SK-N-SH (cell line): Measurements from ENCODE around the gene RPS6KA5. TPM values are rescaled to one million over a fixed set of nuclear protein-coding genes. Genes with fewer than 3 reads are reported as not detected.

Experiments
- CTCF ChIA-PET: fragments of 300-600, 350-600 bp; formaldehyde crosslinking; extraction: SDS; loops from one replicate; lab custom pipeline; 2021; lab: Yijun Ruan, JAX
- POLR2A ChIA-PET: fragments of 350-600 bp; sonication (Branson Sonifier 250); formaldehyde crosslinking; extraction: SDS; loops from one replicate; lab custom pipeline; 2020; ENCODE audit warnings: antibody characterized with exemption, inconsistent platforms; lab: Yijun Ruan, JAX
- DNase-seq: peaks from one replicate; pipeline ENCODE4 v3.0.0; 2012
- H2AFZ ChIP-seq: fragments of 200-600 bp; sonication (generic); 2 replicates; pipeline ENCODE4 v1.8.1; 2016; ENCODE audit warnings: antibody characterized with exemption, mild to moderate bottlenecking, low read depth
- H3F3A ChIP-seq: fragments of 200-600 bp; sonication (generic); replicated peaks from 2 replicates; pipeline ENCODE3; 2016; ENCODE audit warnings: antibody characterized with exemption, mild to moderate bottlenecking; ENCODE audit not compliant: insufficient read depth
- H3K27ac ChIP-seq, 2 experiments: fragments of 200-500 bp in 1 of 2; fragments of 200-600 bp in 1 of 2; sonication (Bioruptor generic) in 1 of 2; sonication (generic), shearing (Covaris generic) in 1 of 2; 2 replicates each; pipeline versions ENCODE4 v1.5.1 to v1.6.1; 2014 to 2016; ENCODE audit warnings: low read depth in 2 of 2, inconsistent platforms in 1 of 2, low read length in 1 of 2, mild to moderate bottlenecking in 1 of 2, mixed read lengths in 1 of 2
- H3K27me3 ChIP-seq: fragments of 200-600 bp; sonication (generic), shearing (Covaris generic); 2 replicates; pipeline ENCODE4 v1.6.1; 2016; ENCODE audit warnings: mixed run types; ENCODE audit not compliant: insufficient read depth
- H3K36me3 ChIP-seq, 2 experiments: fragments of 200-500 bp in 1 of 2; fragments of 200-600 bp in 1 of 2; sonication (Bioruptor generic) in 1 of 2; sonication (generic) in 1 of 2; replicated peaks in 1 of 2; 2 replicates each; pipeline versions ENCODE3 to v1.5.1; 2014 to 2016; ENCODE audit warnings: low read length in 1 of 2, mild to moderate bottlenecking in 1 of 2; ENCODE audit not compliant: insufficient read depth in 2 of 2, control insufficient read depth in 1 of 2
- H3K4me1 ChIP-seq, 2 experiments: fragments of 200-500 bp in 1 of 2; fragments of 200-600 bp in 1 of 2; sonication (Bioruptor generic) in 1 of 2; sonication (generic), shearing (Covaris generic) in 1 of 2; 2 replicates each; pipeline versions ENCODE4 v1.5.1 to v1.6.1; 2014 to 2016; ENCODE audit warnings: low read depth in 1 of 2, low read length in 1 of 2, mixed run types in 1 of 2; ENCODE audit not compliant: insufficient read depth in 2 of 2, control insufficient read depth in 1 of 2
- H3K4me2 ChIP-seq: fragments of 200-600 bp; sonication (generic), shearing (Covaris generic); 2 replicates; pipeline ENCODE4 v1.6.1; 2017; ENCODE audit warnings: mixed run types
- H3K4me3 ChIP-seq, 2 experiments: fragments of 200-500 bp in 1 of 2; fragments of 200-600 bp in 1 of 2; sonication (Bioruptor generic) in 1 of 2; sonication (generic), shearing (Covaris generic) in 1 of 2; 2 replicates each; pipeline versions ENCODE4 v1.5.1 to v1.8.1; 2014 to 2016; ENCODE audit warnings: low read depth in 2 of 2, inconsistent platforms in 1 of 2, low read length in 1 of 2, mild to moderate bottlenecking in 1 of 2, mixed read lengths in 1 of 2, moderate library complexity in 1 of 2
- H3K79me2 ChIP-seq: fragments of 200-600 bp; sonication (generic); 2 replicates; pipeline ENCODE4 v1.8.1; 2017; ENCODE audit warnings: mild to moderate bottlenecking; ENCODE audit not compliant: insufficient read depth
- H3K9ac ChIP-seq: fragments of 200-600 bp; sonication (generic); 2 replicates; pipeline ENCODE4 v1.6.1; 2017; ENCODE audit warnings: mixed run types
- H3K9me2 ChIP-seq: fragments of 200-600 bp; sonication (generic); 2 replicates; pipeline ENCODE4 v1.6.1; 2017; ENCODE audit warnings: mixed run types
- H3K9me3 ChIP-seq: fragments of 200-600 bp; sonication (generic); 2 replicates; pipeline ENCODE4 v1.6.1; 2017; ENCODE audit warnings: mixed run types, mild to moderate bottlenecking, moderate library complexity
- H4K20me1 ChIP-seq: fragments of 200-600 bp; sonication (generic); 2 replicates; pipeline ENCODE4 v1.6.1; 2017; ENCODE audit warnings: mild to moderate bottlenecking, mixed run types; ENCODE audit not compliant: insufficient read depth
- CHD2 ChIP-seq: fragments of 150-350 bp; IDR thresholded peaks from 2 replicates; pipeline ENCODE4 v1.6.1; 2018; ENCODE audit warnings: low read length; ENCODE audit not compliant: partially characterized antibody
- EP300 ChIP-seq, 2 experiments: IDR thresholded peaks; 2 replicates each; pipeline versions ENCODE4 v1.4.0 to v1.6.1; 2012; ENCODE audit warnings: borderline replicate concordance in 1 of 2, low read depth in 1 of 2, low read length in 1 of 2
- EZH2phosphoT487 ChIP-seq: fragments of 200-600 bp; sonication (generic); IDR thresholded peaks from 2 replicates; pipeline ENCODE4 v1.6.1; 2017; ENCODE audit warnings: low read depth, mixed run types, mild to moderate bottlenecking, antibody characterized with exemption, moderate library complexity, borderline replicate concordance
- FOXJ3 ChIP-seq: sonication (generic); formaldehyde crosslinking; IDR thresholded peaks from 2 replicates; pipeline ENCODE4 v1.5.1; 2020; ENCODE audit warnings: mild to moderate bottlenecking, missing genetic modification reagents
- GATA2 ChIP-seq: sonication (generic); formaldehyde crosslinking; IDR thresholded peaks from 2 replicates; pipeline ENCODE4 v1.5.0; 2020; ENCODE audit warnings: mild to moderate bottlenecking, missing genetic modification reagents
- IRF3 ChIP-seq: fragments of 150-350 bp; IDR thresholded peaks from 2 replicates; pipeline ENCODE4 v1.6.1; 2016; ENCODE audit warnings: mild to moderate bottlenecking, low read depth, low read length
- NFIC ChIP-seq: IDR thresholded peaks from 2 replicates; pipeline ENCODE4 v1.4.0; 2012; ENCODE audit warnings: borderline replicate concordance
- RFX5 ChIP-seq: IDR thresholded peaks from 2 replicates; pipeline ENCODE4 v1.6.1; 2012; ENCODE audit warnings: mild to moderate bottlenecking, improper control_type of control experiment, low read length
- RXRA ChIP-seq: IDR thresholded peaks from 2 replicates; pipeline ENCODE4 v1.4.0; 2012; ENCODE audit warnings: low read depth, mild to moderate bottlenecking, borderline replicate concordance
- SIN3A ChIP-seq: IDR thresholded peaks from 2 replicates; pipeline ENCODE4 v1.6.1; 2012; ENCODE audit warnings: low read depth, mild to moderate bottlenecking, low read length, moderate library complexity, borderline replicate concordance
- SMC3 ChIP-seq: IDR thresholded peaks from 2 replicates; pipeline ENCODE4 v1.6.1; 2012; ENCODE audit warnings: low read depth, low read length, improper control_type of control experiment
- TAF1 ChIP-seq: IDR thresholded peaks from 2 replicates; pipeline ENCODE4 v1.6.1; 2012; ENCODE audit warnings: low read depth, mild to moderate bottlenecking, low read length, moderate library complexity, borderline replicate concordance
- USF1 ChIP-seq: IDR thresholded peaks from 2 replicates; pipeline ENCODE4 v1.4.0; 2012; ENCODE audit warnings: low read depth, borderline replicate concordance
- YY1 ChIP-seq: IDR thresholded peaks from 2 replicates; pipeline ENCODE4 v1.4.0; 2012; ENCODE audit warnings: low read depth, mild to moderate bottlenecking
- WGBS: methylation state at CpG from one replicate; pipeline ENCODE4 v1.1.6; 2017; ENCODE audit warnings: low lambda C conversion rate; 5-methylcytosine and 5-hydroxymethylcytosine counted together
- polyA plus RNA-seq, 3 experiments: library from polyadenylated mRNA; depleted of rRNA; stranded (reverse); fragments of >200 nt; gene quantifications; 2 replicates each; pipeline ENCODE4 v1.2.3, GENCODE V29; 2012
- TF ChIP-seq, protein P1 (sequence below): fragments of 200-600 bp; sonication (generic); IDR thresholded peaks from 2 replicates; pipeline ENCODE4 v1.6.1; 2017; ENCODE audit warnings: antibody characterized with exemption, mild to moderate bottlenecking, moderate library complexity
- TF ChIP-seq, protein P2 (sequence below): IDR thresholded peaks from 2 replicates; pipeline ENCODE4 v1.4.0; 2012; ENCODE audit warnings: low read depth

Gene RPS6KA5
- polyA plus RNA-seq, 1 of the 3 experiments (the other 2 are of a cell fraction): 0.67 TPM

DNA sequence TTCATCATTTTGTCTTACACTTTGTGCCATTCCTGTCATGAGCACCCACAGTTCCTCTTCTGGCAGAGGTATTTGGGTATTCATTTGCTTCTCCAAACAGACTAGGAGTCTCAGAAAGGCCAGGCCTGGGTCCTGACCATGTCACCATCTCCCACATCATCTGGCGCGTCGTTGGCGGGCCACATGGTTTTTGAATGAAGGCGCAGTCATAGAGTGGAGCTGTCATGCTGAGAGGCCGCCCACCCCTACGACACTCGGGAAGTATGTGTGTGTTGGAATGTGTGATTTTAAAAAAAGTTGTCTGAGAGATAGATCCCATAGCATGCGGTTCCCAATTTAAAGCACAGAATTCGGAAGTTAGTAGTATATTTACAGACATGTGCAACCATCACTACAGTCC lies 228.6 kb downstream of the RPS6KA5 start:
- H3K9me2 ChIP-seq: no peaks in the 10 kb centered on the region
- H3K79me2 ChIP-seq: no peaks in the 10 kb centered on the region
- H3K36me3 ChIP-seq: no peaks in the 10 kb centered on the region
- H3K9ac ChIP-seq: no peak overlapping the region
- peaks cover 0 to 9% of the 10 kb centered on the region in 2 experiments; a peak in 1 of 4 replicates for H3K4me1 ChIP-seq
- no peaks in the 10 kb centered on the region for H3F3A ChIP-seq
- no peak overlapping the region for H3K27ac ChIP-seq
- no peak overlapping the region for H2AFZ ChIP-seq
- WGBS: 95% methylated on average over 10 of the region's 10 CpGs
- ChIA-PET CTCF (no interaction called here), POLR2A (no interaction called here)
- no peak overlapping the region for H3K4me2 ChIP-seq
- no peaks in the 10 kb centered on the region for H3K9me3 ChIP-seq
- no peak for DNase-seq
- no peak overlapping the region for H3K4me3 ChIP-seq
- TF ChIP-seq NFIC: no peak
- TF ChIP-seq CHD2: no peak
- no peak for TF ChIP-seq FOXJ3 (CRISPR knock-in tag)
- TF ChIP-seq GATA2 (CRISPR knock-in tag): no peak
- TF ChIP-seq, protein P1, sequence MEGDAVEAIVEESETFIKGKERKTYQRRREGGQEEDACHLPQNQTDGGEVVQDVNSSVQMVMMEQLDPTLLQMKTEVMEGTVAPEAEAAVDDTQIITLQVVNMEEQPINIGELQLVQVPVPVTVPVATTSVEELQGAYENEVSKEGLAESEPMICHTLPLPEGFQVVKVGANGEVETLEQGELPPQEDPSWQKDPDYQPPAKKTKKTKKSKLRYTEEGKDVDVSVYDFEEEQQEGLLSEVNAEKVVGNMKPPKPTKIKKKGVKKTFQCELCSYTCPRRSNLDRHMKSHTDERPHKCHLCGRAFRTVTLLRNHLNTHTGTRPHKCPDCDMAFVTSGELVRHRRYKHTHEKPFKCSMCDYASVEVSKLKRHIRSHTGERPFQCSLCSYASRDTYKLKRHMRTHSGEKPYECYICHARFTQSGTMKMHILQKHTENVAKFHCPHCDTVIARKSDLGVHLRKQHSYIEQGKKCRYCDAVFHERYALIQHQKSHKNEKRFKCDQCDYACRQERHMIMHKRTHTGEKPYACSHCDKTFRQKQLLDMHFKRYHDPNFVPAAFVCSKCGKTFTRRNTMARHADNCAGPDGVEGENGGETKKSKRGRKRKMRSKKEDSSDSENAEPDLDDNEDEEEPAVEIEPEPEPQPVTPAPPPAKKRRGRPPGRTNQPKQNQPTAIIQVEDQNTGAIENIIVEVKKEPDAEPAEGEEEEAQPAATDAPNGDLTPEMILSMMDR: no peak
- TF ChIP-seq IRF3: no peak
- TF ChIP-seq, all 33 proteins: peak for 0
- Histone ChIP-seq H3K27me3 (no peaks in the 10 kb centered on the region), H4K20me1 (no peaks in the 10 kb centered on the region)

- no peaks in the 10 kb centered on the region for H3K9me3 ChIP-seq
- H3K4me3 ChIP-seq: no peak overlapping the region
- H3K36me3 ChIP-seq: no peaks in the 10 kb centered on the region
- ChIA-PET CTCF (no interaction called here), POLR2A (no interaction called here)
- TF ChIP-seq SMC3 (no peak), YY1 (no peak), EP300 (IDR thresholded peaks at IDR 0.05; ENCODE audit: borderline replicate concordance in 1 of 2, low read depth in 1 of 2, low read length in 1 of 2) (no peak), SIN3A (no peak), USF1 (no peak), RFX5 (no peak), NFIC (no peak), TAF1 (no peak), RXRA (no peak), EZH2phosphoT487 (no peak), GATA2 (CRISPR knock-in tag) (no peak)
- TF ChIP-seq, protein P2, sequence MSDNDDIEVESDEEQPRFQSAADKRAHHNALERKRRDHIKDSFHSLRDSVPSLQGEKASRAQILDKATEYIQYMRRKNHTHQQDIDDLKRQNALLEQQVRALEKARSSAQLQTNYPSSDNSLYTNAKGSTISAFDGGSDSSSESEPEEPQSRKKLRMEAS: no peak
- TF ChIP-seq, protein P1: no peak
- no peaks in the 10 kb centered on the region for H3K9me2 ChIP-seq
- WGBS: 84% methylated on average over 24 of the region's 26 CpGs
- H3K4me1 ChIP-seq: peaks cover 0 to 9% of the 10 kb centered on the region in 2 experiments; a peak in 1 of 4 replicates
- no peaks in the 10 kb centered on the region for H4K20me1 ChIP-seq
- no peaks in the 10 kb centered on the region for H3K79me2 ChIP-seq
- no peak overlapping the region for H3K9ac ChIP-seq
- no peak for DNase-seq
- no peak overlapping the region for H3K27ac ChIP-seq
- no peak overlapping the region for H3K4me2 ChIP-seq
- no peaks in the 10 kb centered on the region for H3F3A ChIP-seq
- no peak overlapping the region for H2AFZ ChIP-seq
- H3K27me3 ChIP-seq: no peaks in the 10 kb centered on the region
Observed at GRCh38 chr14:90830931-90831701, 229.3 kb downstream of the RPS6KA5 start.
